Activated CD8-positive, alpha-beta memory T cell treated with anti-CD3 and anti-CD28 coated beads for 48 hours (primary cell): ENCODE measurements around the gene PTPRH.

Source experiments
- DNase-seq, 3 experiments: peaks; one replicate each; pipeline ENCODE4 v3.0.0-alpha.2; 2020; ENCODE audit warnings: low read depth in 2 of 3, low spot score in 2 of 3

The PTPRH gene

GRCh38 chr19:55208880-55209692 lies at the start of gene PTPRH:
Gene PTPRH (minus strand): TSS chr19:55209501. CDS start chr19:55209433, 68 bp downstream.
- DNase-seq: no peak

DNA sequence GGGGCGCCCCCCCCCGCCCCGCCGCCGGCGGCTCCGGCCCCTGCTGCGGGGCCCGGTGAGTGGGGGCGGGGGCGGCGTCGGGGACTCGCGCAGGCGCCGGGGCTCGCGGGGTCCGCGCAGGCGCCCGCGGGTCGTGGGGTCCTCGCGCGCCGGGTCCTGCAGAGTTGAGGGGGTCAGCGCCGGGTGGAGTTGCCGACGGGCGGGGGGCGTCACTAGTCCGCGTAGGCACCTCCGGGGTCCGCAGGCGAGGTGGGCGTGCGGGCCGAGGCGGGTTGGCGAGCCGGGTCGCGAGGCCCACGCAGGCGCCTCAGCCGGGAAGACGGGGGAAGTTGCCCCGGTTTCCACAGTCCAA lies 49.2 kb upstream of the PTPRH start:
- no peak for DNase-seq

GRCh38 chr19:55257461-55258420 lies 48.4 kb upstream of the PTPRH start:
- no peak for DNase-seq

DNA sequence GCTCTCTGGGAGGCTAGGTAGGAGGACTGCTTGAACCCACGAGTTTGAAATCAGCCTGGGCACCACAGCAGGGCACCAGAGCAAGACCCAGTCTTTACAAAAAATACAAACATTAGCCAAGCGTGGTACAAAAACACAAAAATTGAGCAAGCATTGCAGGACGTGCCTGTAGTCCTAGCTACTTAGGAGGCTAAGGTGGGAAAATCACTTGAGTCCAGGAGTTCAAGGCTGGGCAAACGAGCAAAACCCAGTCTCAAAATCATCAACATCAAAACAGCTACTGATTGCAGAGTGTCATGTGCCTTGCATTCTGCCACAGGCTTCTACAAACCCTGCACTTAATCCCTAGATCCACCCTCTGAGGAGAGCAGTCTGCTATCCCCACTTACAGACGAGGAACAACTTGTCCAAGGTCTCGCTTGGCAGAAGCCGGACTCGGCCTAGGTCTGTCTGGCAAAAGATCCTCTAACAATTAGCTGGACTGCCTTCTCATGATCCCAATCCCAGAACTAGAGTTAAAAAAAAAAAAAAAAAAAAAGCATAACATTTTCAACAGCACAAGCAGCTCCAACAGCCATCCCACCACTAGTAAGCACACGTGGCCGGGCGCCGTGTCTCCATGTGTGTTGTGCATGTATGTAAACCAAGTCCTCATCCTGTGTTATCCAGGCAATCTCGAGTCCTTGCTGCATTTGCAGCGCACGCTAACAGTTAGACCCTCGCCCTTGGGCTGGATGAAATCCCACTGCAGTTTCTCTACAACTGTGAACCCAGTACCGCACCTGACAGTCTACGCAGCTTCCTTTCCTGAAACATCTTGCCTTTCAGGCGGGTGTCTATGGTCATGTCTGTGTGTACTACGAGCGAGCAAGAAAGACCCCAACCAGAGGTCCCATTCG lies 47.5 kb upstream of the PTPRH start:
- no peak for DNase-seq

- DNase-seq: peak in 1 of 3 experiments; percentile 20
Measured at GRCh38 chr19:55255618-55256423, 46.5 kb upstream of the PTPRH start.

DNA sequence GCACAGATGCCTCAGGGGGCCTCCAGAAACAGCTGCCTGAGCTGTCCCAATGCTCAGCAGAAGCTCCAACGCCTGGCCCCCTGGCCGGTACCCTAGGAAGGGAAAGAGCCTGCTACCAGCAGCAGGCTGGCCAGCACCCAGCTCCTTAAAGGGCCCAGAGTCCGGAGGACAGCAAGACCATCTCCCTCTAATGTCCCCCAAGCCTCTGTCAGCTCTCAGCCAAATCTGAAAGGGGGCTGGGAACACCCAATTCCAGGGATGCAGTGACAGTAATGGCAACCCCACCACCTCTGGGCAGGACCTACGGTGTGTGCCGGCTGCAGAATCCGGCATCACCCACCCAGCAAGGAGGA lies 45.3 kb upstream of the PTPRH start:
- no peak for DNase-seq

- DNase-seq: peak in 1 of 3 experiments; percentile 45
Measured at GRCh38 chr19:55253842-55254624, 44.7 kb upstream of the PTPRH start.

DNA sequence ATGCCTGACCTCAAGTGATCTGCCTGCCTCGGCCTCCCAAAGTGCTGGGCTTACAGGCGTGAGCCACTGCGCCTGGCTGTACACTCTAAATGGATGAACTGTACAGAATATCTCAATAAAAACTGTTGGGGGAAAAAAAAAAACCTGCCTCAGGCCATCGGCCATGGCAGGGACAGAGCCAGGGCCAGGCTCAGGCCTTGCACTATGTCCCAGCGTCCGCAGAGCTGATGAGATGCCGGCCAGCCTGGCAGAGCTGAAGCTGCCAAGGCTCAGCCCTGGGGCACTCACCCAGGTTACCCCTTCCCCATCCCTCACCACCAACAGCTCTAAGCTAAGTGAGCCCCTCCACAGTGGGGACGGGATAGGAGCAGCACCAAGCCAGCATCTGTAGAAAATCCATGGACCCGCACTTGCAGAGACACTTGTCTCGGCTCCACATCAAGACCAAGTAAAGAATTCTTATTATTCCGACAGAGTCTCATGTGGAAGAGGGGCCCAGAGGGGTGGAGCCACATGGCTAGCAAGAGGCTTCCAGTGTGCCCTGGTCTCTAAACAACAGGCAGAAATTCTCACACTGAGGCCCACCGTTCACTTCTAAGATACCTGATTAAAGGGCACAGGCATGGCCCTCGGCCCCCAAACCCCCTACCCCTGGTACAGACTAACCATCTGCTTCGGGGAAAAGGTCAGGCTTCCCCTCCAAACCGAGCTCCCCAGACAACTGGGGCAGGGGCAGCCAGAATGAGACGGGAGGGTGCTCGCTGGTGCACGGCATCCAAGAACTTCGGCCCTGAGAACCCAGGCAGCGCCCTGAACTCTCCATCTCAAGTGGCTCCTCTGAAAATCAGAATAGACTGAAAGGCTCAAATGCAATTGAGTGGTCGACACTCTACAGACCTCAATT lies 43.7 kb upstream of the PTPRH start:
- DNase-seq: no peak

DNA sequence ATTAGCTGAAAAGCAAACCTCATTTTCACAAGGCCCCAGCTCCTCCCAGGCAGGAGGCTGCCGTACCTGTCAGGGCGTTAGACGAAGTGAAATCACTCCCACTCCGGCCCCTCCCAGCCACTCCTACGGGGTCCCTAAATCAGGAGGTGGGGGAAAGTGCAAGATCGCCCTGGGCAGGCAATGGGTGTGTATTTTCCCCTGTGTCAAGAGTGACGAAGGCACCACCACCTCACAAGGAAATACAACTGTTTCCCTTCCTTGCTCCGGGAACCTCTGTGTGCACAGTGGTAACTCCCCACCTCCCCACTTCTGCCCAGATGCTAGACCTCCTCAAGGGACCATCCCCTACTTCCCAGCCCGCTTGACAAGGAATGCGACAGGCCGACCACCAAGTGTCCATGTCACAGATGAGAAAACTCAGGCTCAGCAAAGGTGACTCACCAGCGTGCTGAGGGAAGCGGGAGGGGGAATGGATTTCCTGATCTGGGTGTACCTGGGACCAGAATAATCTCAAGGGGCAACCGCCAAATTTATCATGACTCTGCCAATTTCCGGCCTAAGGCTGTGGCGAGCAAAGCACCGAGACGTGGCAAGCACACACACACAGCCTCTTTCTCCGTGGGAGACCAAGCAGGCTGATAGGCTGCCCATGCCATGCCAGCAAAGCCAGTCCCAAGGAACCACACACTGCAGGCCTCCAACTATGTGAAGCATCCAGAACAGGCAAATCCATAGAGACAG lies 42.2 kb upstream of the PTPRH start:
- peak in 1 of 3 experiments; percentile 18 for DNase-seq

GRCh38 chr19:55250262-55251036 lies 41.1 kb upstream of the PTPRH start:
- DNase-seq: no peak

DNA sequence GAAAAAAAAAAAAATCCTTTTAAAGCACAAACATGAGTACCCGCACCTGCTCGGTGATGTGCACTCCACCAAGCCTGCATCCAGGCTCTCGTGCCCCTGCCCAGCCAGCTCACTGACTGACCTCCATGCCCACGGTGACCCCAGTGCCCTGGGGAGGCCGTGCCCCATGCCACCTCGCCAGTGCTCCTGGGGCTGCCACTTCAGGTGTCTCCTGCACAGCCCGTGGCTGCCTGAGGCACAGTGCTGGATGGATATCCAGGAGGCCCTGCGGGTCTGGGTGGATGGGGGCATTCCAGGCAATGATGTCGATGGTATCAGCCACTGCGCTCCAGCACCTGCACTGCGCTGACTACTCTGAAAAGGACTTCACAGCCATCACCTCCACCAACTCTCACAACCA lies 40.5 kb upstream of the PTPRH start:
- DNase-seq: no peak

DNA sequence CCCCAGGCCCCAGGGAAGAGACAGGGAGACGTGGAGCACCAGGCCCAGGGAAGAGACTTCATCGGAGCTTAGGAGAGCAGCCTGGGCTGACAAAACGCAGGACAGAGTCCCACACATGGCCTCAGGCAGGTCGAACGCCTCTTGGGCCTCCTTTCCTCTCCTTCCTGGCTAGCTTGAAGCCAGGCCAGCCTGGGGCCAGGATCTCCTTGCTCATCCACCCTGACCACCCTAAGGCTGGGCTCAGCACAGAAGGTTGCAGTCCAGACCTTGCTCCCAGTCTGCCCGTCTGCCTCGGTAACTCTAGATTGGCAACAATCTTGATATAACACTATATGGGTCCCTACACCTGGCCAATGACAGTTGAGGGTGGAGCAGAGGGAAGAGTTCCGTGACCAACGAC lies 39.4 kb upstream of the PTPRH start:
- DNase-seq: no peak

DNA sequence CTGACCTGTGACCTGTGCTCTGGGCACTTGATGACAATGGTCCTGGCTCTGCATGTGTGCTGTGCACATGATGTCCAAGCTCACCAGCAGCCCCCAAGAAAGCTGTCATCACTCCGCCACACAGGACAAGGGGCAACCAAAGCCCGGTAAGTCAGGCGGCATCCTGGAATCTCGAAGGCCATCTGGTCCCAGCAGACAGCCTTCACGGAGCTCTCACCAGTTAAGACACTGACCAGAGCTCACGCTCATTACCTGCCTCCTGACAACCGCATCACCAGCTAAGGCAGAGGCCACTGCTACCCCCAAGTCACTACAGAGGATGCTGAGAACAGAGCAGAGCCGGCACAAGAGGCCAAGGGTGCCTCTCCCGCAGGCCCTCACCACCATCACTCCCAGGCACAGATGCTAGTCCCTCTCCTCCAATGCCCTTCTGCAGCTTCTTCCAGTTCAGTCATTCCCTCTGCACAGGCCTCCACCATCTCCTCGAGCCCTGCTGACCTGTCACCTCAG lies 38.9 kb upstream of the PTPRH start:
- DNase-seq: no peak

- DNase-seq: no peak
Measured at GRCh38 chr19:55247621-55248099, 38.4 kb upstream of the PTPRH start.

- no peak for DNase-seq
Measured at GRCh38 chr19:55246462-55247451, 37.5 kb upstream of the PTPRH start.
